Keratinocyte (primary cell): Measurements from ENCODE around the gene GRIN3A. TPM values are rescaled to one million over a fixed set of nuclear protein-coding genes. Genes with fewer than 3 reads are reported as not detected.

Experiments
- DNase-seq: peaks from one replicate; pipeline ENCODE4 v3.0.0-alpha.2; 2011; ENCODE audit warnings: low read depth, missing footprints, low spot score
- FAIRE-seq: peaks from 2 replicates; lab custom pipeline; 2011; peaks lifted over from hg19 to GRCh38; lab: Jason Lieb, UNC
- H2AFZ ChIP-seq: 2 replicates; pipeline ENCODE4 v1.6.0; 2012; ENCODE audit warnings: low read length, control low read depth, inconsistent platforms; ENCODE audit not compliant: control insufficient read depth
- H3K27ac ChIP-seq: 2 replicates; pipeline ENCODE4 v1.5.1; 2011; ENCODE audit warnings: low read length; ENCODE audit not compliant: control insufficient read depth, insufficient read depth
- H3K27me3 ChIP-seq: 3 replicates; pipeline ENCODE4 v1.6.0; 2011; ENCODE audit warnings: low read length; ENCODE audit not compliant: control insufficient read depth, insufficient read depth; ENCODE audit errors: extremely low read depth
- H3K36me3 ChIP-seq, 2 experiments: 2 replicates in 1 of 2; 3 replicates in 1 of 2; pipeline ENCODE4 v1.5.1; 2011; ENCODE audit warnings: low read length in 2 of 2, mild to moderate bottlenecking in 1 of 2; ENCODE audit not compliant: control insufficient read depth in 2 of 2, insufficient read depth in 2 of 2; ENCODE audit errors: extremely low read depth in 1 of 2
- H3K4me1 ChIP-seq: 3 replicates; pipeline ENCODE4 v1.5.1; 2011; ENCODE audit warnings: low read length; ENCODE audit not compliant: control insufficient read depth, insufficient read depth; ENCODE audit errors: extremely low read depth
- H3K4me2 ChIP-seq: 3 replicates; pipeline ENCODE4 v1.6.0; 2011; ENCODE audit warnings: low read depth, low read length; ENCODE audit not compliant: control insufficient read depth, insufficient read depth; ENCODE audit errors: extremely low read depth
- H3K4me3 ChIP-seq, 3 experiments: fragments of 200-600 bp in 1 of 3; sonication (generic) in 1 of 3; 2 replicates in 2 of 3; 3 replicates in 1 of 3; pipeline ENCODE4 v1.5.1; 2011 to 2016; ENCODE audit warnings: low read length in 3 of 3, mild to moderate bottlenecking in 3 of 3, control low read depth in 2 of 3, inconsistent platforms in 1 of 3, low read depth in 1 of 3, mixed read lengths in 1 of 3, mixed run types in 1 of 3, moderate library complexity in 1 of 3; ENCODE audit not compliant: control insufficient read depth in 2 of 3, insufficient read depth in 2 of 3; ENCODE audit errors: extremely low read depth in 1 of 3
- H3K79me2 ChIP-seq: 2 replicates; pipeline ENCODE4 v1.6.0; 2012; ENCODE audit warnings: low read length; ENCODE audit not compliant: control insufficient read depth, insufficient read depth
- H3K9ac ChIP-seq: 3 replicates; pipeline ENCODE4 v1.6.0; 2011; ENCODE audit warnings: low read length; ENCODE audit not compliant: control insufficient read depth, insufficient read depth; ENCODE audit errors: extremely low read depth
- H3K9me1 ChIP-seq: 3 replicates; pipeline ENCODE4 v1.6.0; 2011; ENCODE audit warnings: low read length; ENCODE audit not compliant: control insufficient read depth, insufficient read depth; ENCODE audit errors: extremely low read depth
- H3K9me3 ChIP-seq: 2 replicates; pipeline ENCODE4 v1.5.1; 2012; ENCODE audit warnings: low read depth, low read length; ENCODE audit not compliant: control insufficient read depth
- H4K20me1 ChIP-seq: 3 replicates; pipeline ENCODE4 v1.6.0; 2011; ENCODE audit warnings: low read length; ENCODE audit not compliant: control insufficient read depth, insufficient read depth; ENCODE audit errors: extremely low read depth
- EZH2 ChIP-seq: IDR thresholded peaks from one replicate; pipeline ENCODE4 v1.6.1; 2012; ENCODE audit warnings: inconsistent platforms, mild to moderate bottlenecking, low read length, moderate library complexity
- dilution Hi-C: fragments of 300-500 bp; cut with MboI; formaldehyde crosslinking; loops from one replicate; pipeline ENCODE4 v1.7.0; 2020; ENCODE audit warnings: low sequenced_read_pairs; ENCODE audit not compliant: extremely low pct_ligation_motif_present
- polyA plus RNA-seq, 5 experiments: library from polyadenylated mRNA; depleted of rRNA in 3 of 5; stranded (reverse) in 3 of 5; stranded (forward) in 1 of 5; unstranded in 1 of 5; fragments of >200 nt; gene quantifications; 1 replicate in 1 of 5; 2 replicates in 3 of 5; 3 replicates in 1 of 5; pipeline versions ENCODE4 v1.2.1 to v1.2.3, GENCODE V29; 2011 to 2012; ENCODE audit warnings: missing spikeins in 2 of 5, low read depth in 1 of 5, low replicate concordance in 1 of 5
- TF ChIP-seq, protein P1 (sequence below), 3 experiments: IDR thresholded peaks in 1 of 3; conservative IDR thresholded peaks in 1 of 3; optimal IDR thresholded peaks in 1 of 3; 2 replicates in 2 of 3; 3 replicates in 1 of 3; pipeline versions ENCODE3 to v1.5.1; 2011; ENCODE audit warnings: low read length in 3 of 3, mild to moderate bottlenecking in 3 of 3, moderate library complexity in 2 of 3, control low read depth in 1 of 3, inconsistent platforms in 1 of 3; ENCODE audit not compliant: insufficient read depth in 2 of 3; ENCODE audit errors: extremely low read depth in 1 of 3

The GRIN3A gene
- polyA plus RNA-seq, 1 donor (not counting 4 experiments of a cell fraction or from before 2014, with no cell fraction given): not detected

DNA sequence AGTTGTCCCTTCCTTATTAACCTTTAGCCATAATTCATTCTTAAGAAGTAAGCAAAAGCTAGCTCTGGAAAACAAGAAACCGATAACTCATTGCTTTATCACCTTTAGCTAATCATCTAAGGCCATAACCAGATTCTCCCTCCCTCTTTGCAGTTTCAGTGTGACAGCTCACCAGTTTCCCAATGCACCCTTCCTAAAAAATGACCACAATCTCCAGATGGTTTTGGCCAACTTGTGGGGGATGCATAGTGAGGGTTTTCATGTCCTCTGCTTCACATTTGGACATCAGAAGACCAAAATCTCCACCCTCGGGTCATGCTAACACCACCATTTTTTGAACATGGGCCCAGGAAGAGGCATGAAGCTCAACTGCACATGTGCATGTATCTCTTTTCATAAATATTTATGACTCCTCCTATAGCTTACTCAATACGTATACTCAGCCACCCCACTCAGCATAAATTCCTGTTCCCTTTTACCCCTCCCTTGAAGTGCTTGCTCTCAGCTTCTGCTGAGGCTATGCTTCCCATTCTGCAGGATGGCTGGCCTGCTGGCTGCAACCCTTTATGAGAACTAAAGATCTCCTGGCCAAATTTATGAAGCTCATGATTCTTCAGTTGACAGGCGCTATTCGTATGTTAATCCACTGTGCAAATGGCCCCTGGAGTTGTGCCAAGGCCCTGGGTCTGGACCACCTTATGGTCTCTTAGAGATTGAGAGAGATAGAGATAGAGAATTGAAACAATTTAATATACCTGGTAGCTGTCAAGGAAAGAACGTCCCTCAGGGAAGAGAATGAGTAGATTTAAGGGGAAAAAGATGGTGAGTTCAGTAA, 158.5 kb downstream of the GRIN3A start:
- TF ChIP-seq, protein P1, sequence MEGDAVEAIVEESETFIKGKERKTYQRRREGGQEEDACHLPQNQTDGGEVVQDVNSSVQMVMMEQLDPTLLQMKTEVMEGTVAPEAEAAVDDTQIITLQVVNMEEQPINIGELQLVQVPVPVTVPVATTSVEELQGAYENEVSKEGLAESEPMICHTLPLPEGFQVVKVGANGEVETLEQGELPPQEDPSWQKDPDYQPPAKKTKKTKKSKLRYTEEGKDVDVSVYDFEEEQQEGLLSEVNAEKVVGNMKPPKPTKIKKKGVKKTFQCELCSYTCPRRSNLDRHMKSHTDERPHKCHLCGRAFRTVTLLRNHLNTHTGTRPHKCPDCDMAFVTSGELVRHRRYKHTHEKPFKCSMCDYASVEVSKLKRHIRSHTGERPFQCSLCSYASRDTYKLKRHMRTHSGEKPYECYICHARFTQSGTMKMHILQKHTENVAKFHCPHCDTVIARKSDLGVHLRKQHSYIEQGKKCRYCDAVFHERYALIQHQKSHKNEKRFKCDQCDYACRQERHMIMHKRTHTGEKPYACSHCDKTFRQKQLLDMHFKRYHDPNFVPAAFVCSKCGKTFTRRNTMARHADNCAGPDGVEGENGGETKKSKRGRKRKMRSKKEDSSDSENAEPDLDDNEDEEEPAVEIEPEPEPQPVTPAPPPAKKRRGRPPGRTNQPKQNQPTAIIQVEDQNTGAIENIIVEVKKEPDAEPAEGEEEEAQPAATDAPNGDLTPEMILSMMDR (optimal IDR thresholded peaks at IDR 0.05 in 1 of 3, IDR thresholded peaks at IDR 0.05 in 1 of 3, conservative IDR thresholded peaks at IDR 0.05 in 1 of 3; ENCODE audit: extremely low read depth in 1 of 3, insufficient read depth in 2 of 3, low read length in 3 of 3): no peak
- no peak for TF ChIP-seq EZH2
- H3K4me1 ChIP-seq: no peaks in the 10 kb centered on the region
- no peaks in the 10 kb centered on the region for H3K27me3 ChIP-seq
- no peaks in the 10 kb centered on the region for H3K79me2 ChIP-seq
- H3K4me3 ChIP-seq: no peak overlapping the region
- H3K36me3 ChIP-seq: no peaks in the 10 kb centered on the region
- no peak overlapping the region for H3K4me2 ChIP-seq
- no peaks in the 10 kb centered on the region for H3K9me3 ChIP-seq
- no peaks in the 10 kb centered on the region for H3K9me1 ChIP-seq
- dilution Hi-C loops: no loop called here
- no peak overlapping the region for H3K27ac ChIP-seq
- H2AFZ ChIP-seq: no peak overlapping the region
- DNase-seq: no peak
- no peak overlapping the region for H3K9ac ChIP-seq
- no peak for FAIRE-seq
- no peaks in the 10 kb centered on the region for H4K20me1 ChIP-seq

DNA sequence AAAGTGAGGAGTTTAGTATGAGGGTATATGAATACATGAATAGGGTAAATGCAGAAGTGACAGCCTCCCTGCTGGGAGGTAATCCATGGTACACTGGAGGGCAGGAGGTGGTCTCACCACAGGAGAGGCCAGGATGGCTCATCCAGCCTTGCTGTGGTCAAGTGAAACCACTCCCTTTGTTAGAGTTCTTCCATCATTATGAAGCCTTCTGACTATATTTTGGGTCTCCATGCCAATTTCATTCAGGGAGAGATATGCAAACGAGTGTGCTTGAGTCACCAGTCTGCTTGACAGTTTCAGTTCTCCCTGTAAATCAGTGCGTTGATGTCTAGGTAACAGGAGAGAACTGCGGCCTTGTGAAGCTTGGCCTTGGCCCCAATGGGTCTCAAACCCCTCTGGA, 160.1 kb downstream of the GRIN3A start:
- Histone ChIP-seq H3K4me1 (no peaks in the 10 kb centered on the region), H4K20me1 (no peaks in the 10 kb centered on the region), H3K4me3 (no peak overlapping the region), H3K9me3 (no peaks in the 10 kb centered on the region), H3K9me1 (no peaks in the 10 kb centered on the region), H3K79me2 (no peaks in the 10 kb centered on the region), H2AFZ (no peak overlapping the region), H3K27ac (no peak overlapping the region), H3K27me3 (no peaks in the 10 kb centered on the region), H3K4me2 (no peak overlapping the region), H3K9ac (no peak overlapping the region), H3K36me3 (no peaks in the 10 kb centered on the region)
- dilution Hi-C loops: no loop called here
- FAIRE-seq (no peak), DNase-seq (no peak)
- TF ChIP-seq, protein P1 (optimal IDR thresholded peaks at IDR 0.05 in 1 of 3, IDR thresholded peaks at IDR 0.05 in 1 of 3, conservative IDR thresholded peaks at IDR 0.05 in 1 of 3; ENCODE audit: extremely low read depth in 1 of 3, insufficient read depth in 2 of 3, low read length in 3 of 3): no peak
- no peak for TF ChIP-seq EZH2
